PFSK-1 (cell line): ENCODE results near the gene CLDN20.

Experiments used
- POLR2AphosphoS5 ChIP-seq: IDR thresholded peaks from 2 replicates; pipeline ENCODE4 v1.6.1; 2012; ENCODE audit warnings: low read depth, mild to moderate bottlenecking, control low read depth, low read length, moderate library complexity
- REST ChIP-seq, 2 experiments: IDR thresholded peaks; 2 replicates each; pipeline versions ENCODE4 v1.6.1 to v1.8.0; 2011 to 2012; ENCODE audit warnings: low read depth in 2 of 2, low read length in 2 of 2, control low read depth in 1 of 2, inconsistent platforms in 1 of 2, mild to moderate bottlenecking in 1 of 2, moderate library complexity in 1 of 2; ENCODE audit not compliant: insufficient read depth in 1 of 2
- TAF1 ChIP-seq: IDR thresholded peaks from 2 replicates; pipeline ENCODE4 v1.6.1; 2012; ENCODE audit warnings: low read length, control low read depth, borderline replicate concordance; ENCODE audit not compliant: insufficient read depth

GRCh38 chr6:155263373-155264063 lies at the start of gene CLDN20:
- TF ChIP-seq TAF1 (no peak), POLR2AphosphoS5 (no peak), REST (IDR thresholded peaks at IDR 0.05; ENCODE audit: insufficient read depth in 1 of 2, low read depth in 2 of 2, low read length in 2 of 2) (no peak)
